CD4-positive, alpha-beta T cell treated with Interleukin-6 for 4 hours (primary cell): Measurements from ENCODE around the gene CLIC3.

Source experiments
- DNase-seq: peaks from one replicate; pipeline ENCODE4 v3.0.0-alpha.2; 2020; ENCODE audit warnings: mixed read lengths

CLIC3 gene

DNA sequence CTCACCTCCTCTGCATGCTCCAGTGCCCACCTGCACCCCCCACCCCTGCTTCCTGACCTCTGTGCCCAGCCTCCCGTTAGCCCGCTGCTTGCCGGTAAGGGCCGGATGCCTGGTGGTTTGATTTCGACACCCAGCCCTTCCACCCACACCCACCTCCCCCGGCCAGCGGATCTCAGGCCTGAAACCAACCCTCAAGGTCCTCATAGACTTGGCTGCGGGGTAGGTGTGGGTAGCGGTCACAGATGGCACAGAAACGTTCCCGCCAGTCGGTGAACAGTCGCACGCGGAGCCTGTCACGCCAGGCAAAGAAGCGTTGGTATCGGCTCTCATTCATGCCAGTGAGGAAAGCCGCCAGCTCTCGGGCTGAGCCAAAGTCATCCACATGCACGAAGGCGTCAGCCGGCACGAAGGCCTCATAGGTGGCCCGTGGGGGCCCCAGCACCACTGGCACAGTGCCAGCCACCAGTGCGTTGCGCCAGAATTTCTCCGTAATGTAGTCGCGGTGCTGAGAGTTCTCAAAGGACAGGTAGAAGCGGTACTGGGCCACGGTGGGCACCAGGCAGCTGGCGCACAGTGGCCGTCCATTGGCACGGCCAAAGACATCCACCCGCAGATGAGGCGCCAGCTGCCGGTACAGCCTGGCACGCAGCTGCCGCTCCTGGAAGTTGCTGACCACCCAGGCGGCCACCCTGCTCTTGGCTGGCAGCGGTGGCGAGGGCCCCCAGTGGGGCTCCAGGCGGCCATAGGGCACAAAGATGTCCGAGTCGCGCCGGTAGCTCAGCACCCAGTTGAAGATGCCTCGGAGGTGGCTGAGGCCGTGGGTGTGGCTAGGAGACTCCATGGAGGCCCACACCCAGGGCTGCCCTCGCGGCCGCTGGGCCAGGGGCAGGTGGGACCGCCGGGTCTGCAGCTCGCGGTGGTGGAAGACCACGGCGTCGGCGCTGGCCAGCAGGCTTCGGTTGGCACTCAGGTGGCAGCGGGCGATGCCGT, 34.5 kb upstream of the CLIC3 start:
- DNase-seq = peak; percentile 53

DNA sequence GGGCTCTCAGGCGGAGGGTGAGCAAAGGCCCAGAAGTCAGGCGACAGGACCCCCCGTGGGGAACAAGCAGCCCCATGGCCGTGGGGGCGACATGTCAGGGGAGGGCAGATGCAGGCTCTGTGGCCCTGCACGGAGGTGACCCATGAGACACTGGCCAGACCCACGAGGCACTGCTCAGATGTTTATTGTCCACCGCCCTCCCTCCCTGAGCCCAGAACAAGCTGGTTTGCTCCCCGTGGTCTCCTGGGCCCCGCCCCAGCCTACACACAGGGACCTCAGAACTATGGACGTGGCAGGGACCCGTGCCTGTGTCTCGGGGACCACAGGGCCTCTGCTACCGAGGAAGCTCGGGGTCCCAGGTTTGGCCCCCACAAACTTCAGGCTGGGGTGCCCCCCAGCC, 33.6 kb upstream of the CLIC3 start:
- DNase-seq = no peak

DNA sequence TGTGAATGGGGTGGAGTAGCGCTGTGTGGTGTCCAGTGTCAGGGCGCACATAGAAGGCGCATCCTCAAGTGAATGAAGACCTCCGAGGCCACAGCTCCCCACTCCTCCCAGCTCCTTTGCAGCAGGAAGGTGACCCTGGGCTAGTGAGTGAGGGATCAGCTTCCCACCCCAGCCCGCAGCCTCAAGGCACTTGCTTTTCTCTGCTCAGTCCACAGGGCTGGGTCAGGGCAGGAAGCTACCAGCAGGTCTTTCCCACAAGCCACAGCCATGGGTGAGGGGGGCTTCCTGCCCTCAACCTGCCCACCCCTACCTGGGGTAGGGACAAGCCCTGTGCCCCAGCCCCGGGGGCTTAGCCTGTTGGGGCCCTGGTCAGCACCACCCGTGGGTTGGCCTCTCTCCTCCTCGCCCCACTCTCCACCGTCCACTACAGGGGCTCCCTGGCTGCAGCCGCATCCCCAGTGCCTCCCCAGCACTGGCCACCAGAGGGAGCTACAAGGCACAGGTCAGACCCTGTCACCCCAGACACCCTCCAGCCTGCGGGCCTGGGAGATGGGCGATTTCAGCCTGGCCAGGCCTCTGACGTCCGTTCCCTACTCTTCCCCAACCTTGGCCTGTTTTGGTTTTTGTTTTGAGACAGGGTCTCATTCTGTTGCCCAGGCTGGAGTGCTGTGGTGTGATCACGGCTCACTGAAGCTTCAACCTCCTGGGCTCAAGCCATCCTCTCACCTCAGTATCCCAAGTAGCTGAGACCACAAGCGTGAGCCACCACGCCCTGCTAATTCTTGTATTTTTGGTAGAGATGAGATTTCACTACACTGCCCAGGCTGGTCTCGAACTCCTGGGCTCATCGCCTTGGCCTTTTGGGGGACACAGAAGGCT, 32.9 kb upstream of the CLIC3 start:
- peak; percentile 79 for DNase-seq

DNA sequence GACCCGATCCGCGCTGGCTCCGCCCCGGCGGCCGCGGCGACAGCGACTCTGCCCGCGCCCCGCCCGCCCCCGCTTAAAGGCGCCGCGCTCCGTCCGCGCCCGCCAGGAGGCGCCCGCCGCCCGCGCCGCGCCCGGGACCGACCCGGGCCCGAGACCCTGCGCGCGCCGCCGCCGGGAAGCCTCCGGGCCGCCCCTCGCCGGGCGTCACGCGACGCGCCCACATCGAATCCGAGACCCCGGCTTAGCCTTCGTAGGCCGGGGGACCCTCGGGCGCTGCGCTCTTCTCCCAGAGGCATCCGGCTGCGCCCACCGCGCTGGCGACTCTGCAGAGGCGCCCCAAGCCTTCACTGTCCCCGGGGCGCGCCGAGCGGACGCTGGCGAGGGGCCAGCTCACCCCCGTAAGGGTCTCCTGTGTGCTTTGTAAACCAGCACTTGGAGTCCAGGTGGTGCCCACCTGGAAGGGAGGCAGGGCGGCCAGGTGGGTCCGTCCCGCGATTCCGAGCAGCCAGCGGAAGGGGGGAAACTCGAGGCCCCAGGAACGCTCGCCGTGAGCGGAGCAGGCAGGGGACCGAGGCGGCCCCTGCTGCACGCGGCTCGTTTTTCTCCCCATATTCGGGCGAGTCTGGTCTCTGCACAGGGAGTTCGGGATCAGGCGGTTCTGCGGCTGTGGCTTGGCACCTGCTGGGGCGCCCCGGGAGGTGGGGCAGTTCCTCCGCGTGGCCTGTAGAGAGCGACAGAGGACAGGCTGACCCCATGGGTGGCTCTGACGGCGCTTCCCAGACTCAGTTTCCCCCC, 32.1 kb upstream of the CLIC3 start:
- peak; percentile 81 for DNase-seq

DNA sequence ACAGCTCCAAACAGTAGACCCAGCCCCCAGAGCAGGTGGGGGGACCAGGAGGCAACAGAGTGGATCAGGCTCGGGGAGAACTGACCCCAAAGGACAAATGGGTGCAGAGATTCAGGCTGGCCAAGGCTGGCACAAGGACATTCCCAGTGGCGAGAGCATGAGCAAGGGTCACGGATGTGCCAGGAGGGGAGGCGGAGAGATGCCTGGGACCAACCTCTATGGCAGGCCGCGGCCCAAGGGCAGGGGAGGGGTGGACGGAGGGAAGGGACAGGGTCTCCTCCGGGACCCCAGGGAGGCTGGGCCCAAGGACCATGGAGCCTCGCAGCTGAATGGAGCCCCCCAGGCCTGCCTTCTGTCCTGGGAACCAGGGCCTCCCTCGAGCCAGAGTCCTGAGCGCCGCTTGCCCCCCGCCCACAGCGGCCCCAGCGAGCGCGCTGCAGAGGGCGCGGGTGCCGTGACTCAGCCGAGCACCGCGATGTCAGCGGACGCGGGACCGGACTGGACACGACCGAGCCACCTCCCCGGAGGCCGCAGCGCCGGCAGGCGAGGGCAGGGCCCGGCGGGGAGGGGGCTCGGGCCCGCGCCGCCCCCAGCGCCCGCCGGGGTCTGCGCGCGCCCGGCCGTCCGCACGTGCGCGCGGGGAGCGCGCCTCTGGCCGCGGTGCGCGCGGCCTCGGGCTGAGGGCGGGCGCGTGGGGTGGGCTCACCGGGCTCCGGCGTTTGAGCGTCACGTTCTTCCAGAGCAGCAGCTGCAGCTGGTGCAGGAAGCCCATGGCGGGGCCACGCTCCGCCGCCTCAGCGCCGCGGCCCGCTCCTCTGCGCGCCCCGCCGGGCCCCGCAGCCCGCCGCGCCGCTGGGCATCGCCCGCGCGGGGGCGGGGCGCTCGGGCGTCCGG, 31.2 kb upstream of the CLIC3 start, which contains the start of gene ABCA2:
ABCA2 (minus strand) TSS at position 869 of the 894 bp plus-strand sequence; CDS start at position 772, 97 bp downstream.
- DNase-seq = no peak

DNA sequence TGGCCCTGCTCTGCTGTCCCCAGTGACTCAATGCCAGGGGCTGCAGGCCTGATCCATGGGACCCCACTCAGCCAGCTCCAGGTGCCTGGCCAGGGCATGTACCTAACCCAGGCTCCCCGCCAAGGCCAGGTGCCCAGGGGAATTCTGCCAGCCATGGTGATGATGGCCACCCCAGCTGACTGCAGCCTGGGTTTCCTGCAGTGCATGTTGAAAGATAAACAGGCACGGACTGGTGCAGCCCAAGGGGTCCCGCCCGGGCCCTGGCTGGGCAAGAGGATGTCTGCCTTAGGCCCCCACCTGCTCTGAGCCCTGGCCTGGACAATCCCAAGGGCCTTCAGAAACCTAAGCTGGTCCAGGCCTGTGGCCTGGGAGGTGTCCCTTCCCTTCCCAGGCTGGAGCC, 30.5 kb upstream of the CLIC3 start:
- no peak for DNase-seq

DNA sequence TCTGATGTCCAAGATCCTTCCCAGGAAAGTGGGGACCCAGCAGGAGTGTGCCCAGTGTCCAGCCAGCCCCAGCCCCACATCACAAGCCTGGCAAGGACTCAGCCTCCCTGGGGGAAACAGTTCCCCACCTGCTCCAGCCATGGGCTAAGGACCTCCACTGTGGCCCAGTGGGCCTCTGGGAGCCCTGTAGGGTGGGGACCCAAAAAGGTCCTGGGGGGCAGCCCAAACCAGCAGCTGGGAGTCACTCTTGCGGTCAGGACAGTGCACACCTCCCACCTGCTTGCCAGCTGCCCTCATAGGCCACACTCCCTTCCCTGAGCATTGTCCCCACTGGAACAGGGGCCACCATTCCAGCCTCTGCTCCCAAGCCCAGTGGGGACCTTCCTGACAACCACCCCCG, 30.0 kb upstream of the CLIC3 start:
- DNase-seq = no peak

DNA sequence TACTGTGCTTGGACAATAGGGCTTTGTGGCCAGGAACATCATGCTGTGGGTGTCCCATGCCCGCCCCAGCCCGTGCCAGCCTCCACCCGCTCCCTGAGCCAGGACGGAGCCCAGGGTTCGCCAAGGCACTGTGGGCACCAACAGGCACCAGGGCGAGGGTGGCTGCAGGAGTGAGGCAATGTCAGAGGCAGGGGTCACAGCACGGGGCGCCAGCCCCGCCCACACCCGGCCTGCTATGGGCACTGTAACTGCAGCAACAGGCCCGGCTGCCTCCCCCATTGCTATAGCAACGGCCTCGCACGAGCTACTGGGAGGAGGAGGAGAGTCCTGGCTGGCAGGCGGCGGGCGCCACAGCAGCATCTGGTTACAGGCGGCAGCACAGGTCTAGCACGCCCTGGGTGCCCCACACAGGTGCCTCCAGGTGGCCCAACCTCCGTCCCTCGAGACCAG, 29.2 kb upstream of the CLIC3 start:
- no peak for DNase-seq

DNA sequence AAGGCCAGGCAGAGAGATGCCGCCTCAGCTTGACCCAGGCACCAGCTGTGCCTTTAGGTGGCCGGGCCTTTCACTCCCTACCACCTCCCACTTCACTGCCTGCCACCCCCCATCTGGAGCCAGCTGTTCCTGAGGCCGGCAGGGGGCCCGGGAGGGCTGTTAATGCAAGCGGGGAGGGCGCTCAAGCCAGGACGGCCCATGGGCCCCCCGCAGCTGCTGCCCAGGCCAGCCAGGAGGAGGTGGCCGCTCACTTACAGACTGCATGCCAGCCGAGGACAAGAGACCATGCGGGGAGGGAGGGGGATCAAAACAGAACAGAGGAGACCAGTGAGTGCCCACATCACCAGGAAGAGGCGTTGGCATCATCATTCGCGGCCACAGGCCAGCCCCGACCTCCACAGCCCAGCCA, 27.2 kb upstream of the CLIC3 start:
- no peak for DNase-seq

DNA sequence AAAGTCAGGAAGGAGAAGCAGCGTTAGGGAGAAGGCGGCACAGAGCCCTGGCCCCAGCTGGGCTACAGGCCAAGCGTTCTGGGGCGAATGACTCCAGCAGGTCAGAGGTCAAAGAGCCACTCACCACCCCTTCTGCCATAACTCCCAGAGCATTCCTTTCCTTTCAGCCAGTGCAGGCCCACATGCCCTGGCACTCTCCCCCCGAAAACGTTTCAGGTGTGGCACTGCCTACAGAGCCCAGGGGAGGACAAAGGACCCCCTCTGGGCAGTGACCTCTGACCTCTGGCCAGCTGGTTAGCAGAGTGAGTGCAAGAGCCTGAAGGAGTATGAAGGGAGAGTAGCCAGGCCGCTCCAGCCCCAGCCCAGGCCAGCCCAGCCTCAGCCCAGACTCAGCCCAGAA, 26.8 kb upstream of the CLIC3 start:
- no peak for DNase-seq

DNA sequence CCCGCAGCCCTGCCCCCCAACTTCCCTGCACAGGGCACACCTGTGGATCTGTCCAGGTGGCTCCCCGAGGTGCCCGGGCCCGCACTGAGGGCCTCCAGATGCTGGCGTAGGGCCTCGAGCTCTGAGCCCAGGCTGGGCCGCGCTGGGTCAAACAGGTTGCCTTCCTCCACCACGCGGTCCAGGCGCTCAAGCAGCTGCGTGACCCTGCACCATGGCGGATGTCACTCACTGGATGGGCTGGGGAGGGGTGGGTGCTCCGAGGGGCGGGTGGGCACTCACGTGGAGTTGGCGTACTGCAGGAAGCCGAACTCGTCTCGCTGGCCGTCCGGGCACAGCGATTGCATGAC, 26.3 kb upstream of the CLIC3 start:
- no peak for DNase-seq

DNA sequence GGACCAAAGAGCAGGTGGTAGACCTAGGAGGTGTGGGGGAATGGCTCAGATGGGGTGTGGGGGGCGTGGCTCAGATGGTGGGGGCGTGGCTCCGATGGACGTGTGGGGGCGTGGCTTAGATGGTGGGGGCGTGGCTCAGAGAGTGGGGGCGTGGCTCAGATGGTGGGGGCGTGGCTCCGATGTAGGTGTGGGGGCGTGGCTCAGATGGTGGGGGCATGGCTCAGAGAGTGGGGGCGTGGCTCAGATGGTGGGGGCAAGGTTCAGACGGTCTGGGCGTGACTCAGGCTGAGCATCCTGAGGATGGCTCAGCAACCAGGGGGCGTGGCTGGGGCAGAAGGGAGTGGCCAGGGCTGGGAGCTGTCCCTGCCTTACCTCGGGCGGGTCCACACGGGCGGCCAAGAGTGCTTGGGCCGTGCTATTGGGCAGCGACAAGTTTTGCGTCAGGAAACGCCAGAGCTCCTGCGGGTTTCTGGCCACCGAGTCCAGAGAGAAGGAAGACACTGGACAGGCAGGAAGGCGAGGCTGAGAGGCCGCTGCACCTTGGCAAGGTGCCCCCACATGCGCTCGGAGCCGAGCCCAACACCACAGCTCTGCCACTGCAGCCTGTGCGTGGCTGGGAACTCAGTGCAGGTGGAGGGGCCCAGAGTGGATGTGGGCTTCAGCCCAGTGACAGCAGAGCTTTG, 25.8 kb upstream of the CLIC3 start:
- DNase-seq = peak; percentile 72

DNA sequence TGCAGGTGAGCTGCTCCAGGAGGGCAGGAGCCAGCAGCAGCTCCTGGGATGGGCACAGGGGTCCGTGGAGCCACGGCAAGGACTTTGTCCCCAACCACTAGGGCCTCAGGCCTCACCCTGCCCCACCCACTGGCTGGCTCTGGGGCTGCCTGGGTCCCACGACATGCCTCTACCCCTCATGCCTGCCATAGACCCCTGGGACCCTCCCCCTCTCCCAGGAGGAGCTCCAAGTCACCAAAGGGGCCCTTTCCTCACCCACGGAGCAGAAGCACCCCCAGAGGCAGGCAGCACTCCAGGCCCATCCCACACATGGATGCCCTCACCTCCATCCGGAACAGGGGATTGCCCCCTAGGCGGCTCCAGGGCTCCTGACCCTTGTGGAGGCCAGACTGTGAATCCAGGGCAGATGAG, 25.2 kb upstream of the CLIC3 start:
- DNase-seq = no peak

DNA sequence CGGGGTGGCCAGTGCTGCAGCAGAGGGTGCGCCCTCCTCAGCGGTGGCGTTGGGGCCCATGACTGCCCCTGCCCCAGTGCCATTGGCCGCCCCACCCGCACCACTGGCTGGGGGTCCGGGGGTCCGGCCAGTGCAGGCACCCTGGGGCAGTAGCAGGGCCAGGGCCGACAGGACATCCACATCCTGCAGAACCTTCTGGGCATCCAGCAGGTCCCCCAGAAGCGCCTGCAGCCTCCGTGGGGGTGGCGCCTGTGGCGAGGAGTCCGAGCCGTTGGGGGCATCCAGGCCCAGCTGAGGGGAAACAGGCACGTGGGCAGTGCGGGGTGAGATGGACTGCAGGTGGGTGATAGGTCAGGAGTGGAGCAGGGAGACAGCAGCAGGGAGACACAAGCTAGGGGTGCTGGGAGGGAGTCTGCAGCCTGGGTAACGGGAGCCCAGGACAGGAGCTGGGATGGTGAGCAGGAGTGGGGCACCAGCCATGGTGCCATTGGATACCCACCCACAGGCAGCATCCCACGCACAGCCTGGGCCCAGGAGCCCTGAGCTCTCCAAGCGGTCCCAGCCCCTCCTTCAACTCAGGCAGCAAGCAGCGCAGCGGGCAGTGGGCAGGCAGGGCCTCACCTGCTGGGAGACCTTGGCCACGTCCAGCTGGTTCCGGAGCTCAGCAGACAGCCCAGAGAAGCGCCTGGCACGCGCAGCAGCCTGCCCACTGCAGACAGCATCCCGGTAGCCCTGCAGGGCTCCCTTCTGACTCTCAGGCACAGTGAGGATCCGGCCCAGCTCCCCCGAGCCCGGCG, 24.6 kb upstream of the CLIC3 start:
- no peak for DNase-seq

DNA sequence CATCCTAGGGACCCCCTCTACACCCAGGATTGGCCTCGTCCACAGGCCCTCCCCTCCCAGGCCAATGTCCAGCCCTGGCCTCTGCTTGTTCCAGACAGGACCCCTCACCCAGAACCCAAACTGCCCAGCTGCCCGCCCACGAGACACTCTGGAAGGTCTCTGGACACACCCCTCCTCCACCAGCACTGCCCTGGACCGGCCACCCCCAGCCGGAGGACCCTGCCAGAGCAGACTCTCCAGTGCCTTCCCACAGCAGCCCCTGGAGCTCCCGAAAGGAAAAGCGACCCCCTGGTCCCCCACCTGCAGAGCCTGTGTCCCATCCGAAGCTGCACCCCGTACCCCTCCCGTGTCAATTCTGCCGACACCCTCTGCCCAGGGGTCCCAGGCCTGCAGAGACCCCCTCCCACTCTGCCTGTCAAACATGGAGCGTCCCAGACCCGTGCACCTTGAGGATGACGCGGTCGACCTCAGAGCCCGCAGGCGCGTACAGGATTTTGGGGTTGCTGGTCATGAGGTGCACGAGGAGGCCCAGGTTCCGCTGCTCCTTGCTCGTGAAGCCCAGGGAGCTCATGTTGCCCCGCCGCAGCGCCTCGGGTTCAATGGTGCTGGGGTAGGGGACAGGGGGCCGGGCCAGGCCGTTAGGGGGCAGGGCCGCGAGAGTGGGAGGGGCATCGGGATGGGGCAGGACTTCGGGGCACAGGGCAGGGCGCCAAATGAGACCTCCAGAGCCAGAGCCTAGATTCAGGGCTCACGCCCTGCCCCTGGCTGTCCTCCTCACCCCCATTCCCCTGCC, 23.7 kb upstream of the CLIC3 start:
- DNase-seq = no peak

DNA sequence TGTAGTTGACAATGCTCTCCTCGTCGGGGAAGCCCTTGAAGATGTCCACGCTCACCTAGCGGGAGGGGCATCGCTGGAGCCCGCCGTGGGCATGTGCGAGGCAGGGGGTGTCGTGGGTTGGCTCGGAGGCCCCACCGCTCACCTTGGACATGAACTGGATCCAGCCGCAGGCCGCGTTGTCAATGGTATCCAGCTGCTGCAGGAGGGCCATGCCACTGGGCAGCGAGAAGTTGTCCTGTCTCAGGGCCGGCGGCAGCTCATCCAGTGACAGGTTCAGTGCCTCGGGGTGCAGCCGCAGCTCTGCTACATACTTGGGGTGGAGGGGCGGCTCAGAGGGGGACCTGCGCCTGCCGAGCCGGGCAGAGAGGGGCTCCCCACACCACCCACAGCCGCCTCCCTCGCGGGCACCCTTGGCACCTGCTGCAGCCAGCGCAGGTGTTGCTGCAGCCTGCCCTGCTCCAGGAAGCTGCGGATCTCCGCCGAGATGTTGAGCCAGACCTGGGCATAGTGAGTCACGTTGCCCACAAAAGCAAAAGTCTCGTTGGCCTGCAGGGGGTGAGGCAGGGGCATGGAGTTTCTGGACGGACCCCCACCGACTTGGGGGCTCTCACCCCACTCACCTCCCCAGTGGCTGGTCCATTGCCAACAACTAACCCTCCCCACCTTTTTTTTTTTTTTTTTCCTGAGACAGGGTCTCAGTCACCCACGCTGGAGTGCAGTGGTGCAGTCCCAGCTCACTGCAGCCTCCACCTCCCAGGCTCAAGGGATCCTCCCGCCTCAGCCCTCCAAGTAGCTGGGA, 22.6 kb upstream of the CLIC3 start:
- no peak for DNase-seq

DNA sequence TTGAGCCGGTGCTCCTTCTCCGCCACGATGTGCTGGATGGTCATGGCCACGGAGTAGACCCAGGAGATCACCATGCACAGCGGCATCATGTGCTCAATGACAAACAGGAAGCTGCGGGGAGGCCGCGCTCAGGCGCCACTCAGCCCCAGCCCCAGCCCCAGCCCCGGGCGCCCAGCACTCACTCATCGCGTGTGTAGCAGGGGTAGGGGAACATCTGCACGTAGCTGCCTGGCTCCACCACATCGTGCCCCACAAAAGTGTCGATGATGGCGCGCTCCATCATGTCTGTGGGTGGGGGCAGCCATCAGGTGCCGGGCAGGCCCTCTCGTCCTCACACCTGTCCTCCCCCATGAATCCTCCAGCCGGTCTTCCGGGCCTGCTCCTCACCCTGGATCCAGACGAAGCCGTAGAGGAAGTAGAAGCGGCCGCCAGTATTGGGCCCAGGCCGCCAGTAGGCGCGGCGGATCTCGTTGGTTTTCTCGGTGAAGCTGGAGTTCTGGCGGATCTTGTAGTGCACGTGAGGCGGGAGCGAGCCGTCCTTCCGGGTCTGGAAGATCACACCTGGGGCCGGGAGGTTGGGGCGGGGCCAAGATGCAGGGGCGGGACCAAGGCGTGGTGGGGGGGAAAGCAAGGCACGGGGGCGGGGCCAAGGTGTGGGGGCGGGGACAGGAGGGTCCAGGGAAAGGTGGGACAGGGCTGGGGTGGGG, 21.6 kb upstream of the CLIC3 start:
- DNase-seq = no peak

DNA sequence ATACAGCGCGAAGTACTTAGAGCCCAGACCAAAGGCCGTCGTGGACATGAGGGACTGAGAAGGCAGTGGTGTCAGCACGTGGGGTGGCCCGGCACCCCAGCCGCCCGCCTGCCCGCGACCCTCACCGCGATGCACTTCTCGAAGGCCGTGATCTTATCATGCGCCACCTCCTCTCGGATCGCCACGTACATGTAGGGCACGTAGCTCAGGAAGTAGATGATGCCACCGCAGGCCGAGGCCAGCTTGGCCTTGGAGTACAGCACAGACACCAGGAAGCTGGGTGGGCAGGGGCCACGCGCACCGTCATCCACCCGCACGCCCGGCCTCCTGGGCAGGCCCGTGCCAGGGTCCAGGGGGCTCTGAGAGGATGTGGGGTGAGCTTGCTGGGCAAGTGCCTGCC, 20.7 kb upstream of the CLIC3 start:
- DNase-seq = no peak
